ENCODE data around the gene SDK2.

SDK2 gene

GRCh38 chr17:73498886-73499554, 145.2 kb downstream of the SDK2 start:
- Mint-ChIP-seq H3K27ac (no peak overlapping the region), H3K4me1 (no peaks in the 10 kb centered on the region), H3K36me3 (peaks cover 2% of the 10 kb centered on the region), H3K27me3 (no peaks in the 10 kb centered on the region), H3K9me3 (no peaks in the 10 kb centered on the region), H3K4me3 (no peak overlapping the region)

GRCh38 chr17:73498176-73498575, 146.1 kb downstream of the SDK2 start:
- Mint-ChIP-seq H3K27me3 (no peaks in the 10 kb centered on the region), H3K36me3 (no peaks in the 10 kb centered on the region), H3K4me1 (no peaks in the 10 kb centered on the region), H3K4me3 (no peak overlapping the region), H3K27ac (no peak overlapping the region), H3K9me3 (no peaks in the 10 kb centered on the region)

- Mint-ChIP-seq H3K27ac (no peak overlapping the region), H3K4me1 (no peaks in the 10 kb centered on the region), H3K4me3 (no peak overlapping the region), H3K27me3 (no peaks in the 10 kb centered on the region), H3K36me3 (no peaks in the 10 kb centered on the region), H3K9me3 (no peaks in the 10 kb centered on the region)
Measured at GRCh38 chr17:73497721-73498120, 146.5 kb downstream of the SDK2 start.

GRCh38 chr17:73496232-73496631, 148.0 kb downstream of the SDK2 start:
- H3K4me3 Mint-ChIP-seq = no peak overlapping the region
- no peaks in the 10 kb centered on the region for H3K27me3 Mint-ChIP-seq
- H3K4me1 Mint-ChIP-seq = no peaks in the 10 kb centered on the region
- no peaks in the 10 kb centered on the region for H3K9me3 Mint-ChIP-seq
- H3K27ac Mint-ChIP-seq = no peak overlapping the region
- no peaks in the 10 kb centered on the region for H3K36me3 Mint-ChIP-seq

GRCh38 chr17:73495641-73496040, 148.6 kb downstream of the SDK2 start:
- Mint-ChIP-seq H3K4me3 (no peak overlapping the region), H3K27me3 (no peaks in the 10 kb centered on the region), H3K27ac (no peak overlapping the region)

GRCh38 chr17:73494950-73495349, 149.3 kb downstream of the SDK2 start:
- Mint-ChIP-seq H3K4me3 (no peak overlapping the region), H3K27me3 (no peaks in the 10 kb centered on the region), H3K27ac (no peak overlapping the region), H3K36me3 (no peaks in the 10 kb centered on the region), H3K9me3 (no peaks in the 10 kb centered on the region), H3K4me1 (no peaks in the 10 kb centered on the region)

More at GRCh38 chr17:73495641-73496040, 148.6 kb downstream of the SDK2 start:
- Mint-ChIP-seq H3K4me1 (no peaks in the 10 kb centered on the region), H3K36me3 (no peaks in the 10 kb centered on the region), H3K9me3 (no peaks in the 10 kb centered on the region)

GRCh38 chr17:73493956-73494926, 150.0 kb downstream of the SDK2 start:
- H3K9me3 Mint-ChIP-seq = no peaks in the 10 kb centered on the region
- H3K27me3 Mint-ChIP-seq = no peaks in the 10 kb centered on the region
- no peak overlapping the region for H3K27ac Mint-ChIP-seq
- no peaks in the 10 kb centered on the region for H3K36me3 Mint-ChIP-seq
- H3K4me3 Mint-ChIP-seq = no peak overlapping the region
- H3K4me1 Mint-ChIP-seq = no peaks in the 10 kb centered on the region

- H3K4me1 Mint-ChIP-seq = no peaks in the 10 kb centered on the region
- H3K4me3 Mint-ChIP-seq = no peak overlapping the region
- H3K9me3 Mint-ChIP-seq = no peaks in the 10 kb centered on the region
- H3K27me3 Mint-ChIP-seq = no peaks in the 10 kb centered on the region
- H3K27ac Mint-ChIP-seq = peak overlapping the region; percentile 55
- no peaks in the 10 kb centered on the region for H3K36me3 Mint-ChIP-seq
Measured at GRCh38 chr17:73492821-73493814, 151.1 kb downstream of the SDK2 start.

- H3K36me3 Mint-ChIP-seq = no peaks in the 10 kb centered on the region
- H3K9me3 Mint-ChIP-seq = no peaks in the 10 kb centered on the region
- no peaks in the 10 kb centered on the region for H3K4me1 Mint-ChIP-seq
- H3K27ac Mint-ChIP-seq = no peak overlapping the region
- H3K27me3 Mint-ChIP-seq = no peaks in the 10 kb centered on the region
- H3K4me3 Mint-ChIP-seq = no peak overlapping the region
Measured at GRCh38 chr17:73492125-73492820, 152.0 kb downstream of the SDK2 start.

GRCh38 chr17:73491648-73492047, 152.6 kb downstream of the SDK2 start:
- Mint-ChIP-seq H3K9me3 (no peaks in the 10 kb centered on the region), H3K4me1 (no peaks in the 10 kb centered on the region), H3K36me3 (no peaks in the 10 kb centered on the region), H3K27ac (peak overlapping the region; percentile 41), H3K4me3 (no peak overlapping the region), H3K27me3 (no peaks in the 10 kb centered on the region)

GRCh38 chr17:73490851-73491250, 153.4 kb downstream of the SDK2 start:
- H3K27me3 Mint-ChIP-seq = no peaks in the 10 kb centered on the region
- no peak overlapping the region for H3K27ac Mint-ChIP-seq
- H3K4me1 Mint-ChIP-seq = no peaks in the 10 kb centered on the region
- H3K9me3 Mint-ChIP-seq = no peaks in the 10 kb centered on the region
- H3K36me3 Mint-ChIP-seq = peaks cover 3% of the 10 kb centered on the region
- H3K4me3 Mint-ChIP-seq = no peak overlapping the region

GRCh38 chr17:73489991-73490390, 154.3 kb downstream of the SDK2 start:
- Mint-ChIP-seq H3K9me3 (peaks cover 5% of the 10 kb centered on the region), H3K4me1 (no peaks in the 10 kb centered on the region), H3K27me3 (no peaks in the 10 kb centered on the region), H3K36me3 (peaks cover 7% of the 10 kb centered on the region), H3K27ac (no peak overlapping the region), H3K4me3 (no peak overlapping the region)

GRCh38 chr17:73489333-73489732, 154.9 kb downstream of the SDK2 start:
- no peak overlapping the region for H3K4me3 Mint-ChIP-seq
- H3K4me1 Mint-ChIP-seq = no peaks in the 10 kb centered on the region
- no peak overlapping the region for H3K27ac Mint-ChIP-seq
- peaks cover 9% of the 10 kb centered on the region for H3K9me3 Mint-ChIP-seq
- no peaks in the 10 kb centered on the region for H3K27me3 Mint-ChIP-seq
- peaks cover 11% of the 10 kb centered on the region for H3K36me3 Mint-ChIP-seq

GRCh38 chr17:73485130-73485529, 159.1 kb downstream of the SDK2 start:
- peaks cover 9% of the 10 kb centered on the region for H3K9me3 Mint-ChIP-seq
- H3K27me3 Mint-ChIP-seq = no peaks in the 10 kb centered on the region
- no peak overlapping the region for H3K4me3 Mint-ChIP-seq
- no peak overlapping the region for H3K27ac Mint-ChIP-seq
- no peaks in the 10 kb centered on the region for H3K4me1 Mint-ChIP-seq
- peaks cover 13% of the 10 kb centered on the region for H3K36me3 Mint-ChIP-seq

- Mint-ChIP-seq H3K4me1 (no peaks in the 10 kb centered on the region), H3K9me3 (peaks cover 9% of the 10 kb centered on the region), H3K4me3 (no peak overlapping the region), H3K27me3 (no peaks in the 10 kb centered on the region), H3K36me3 (peaks cover 13% of the 10 kb centered on the region), H3K27ac (no peak overlapping the region)
Measured at GRCh38 chr17:73482894-73483293, 161.4 kb downstream of the SDK2 start.

Data from activated naive CD4-positive, alpha-beta T cell treated with anti-CD3 and anti-CD28 coated beads, Interleukin-2, amount 50 U/mL, for 24 hours (primary cell).